GM23338 (cell line): ENCODE results near the gene NELFA. TPM values are rescaled to one million over a fixed set of nuclear protein-coding genes. Genes with fewer than 3 reads are reported as not detected.

Source experiments
- ATAC-seq: fragments of 200-7000 bp; cut with Tn5 transposase; 3 replicates; pipeline ENCODE4 v1.9.1; 2020
- DNase-seq: peaks from one replicate; pipeline ENCODE4 v3.0.0-alpha.2; 2015; ENCODE audit warnings: low spot score
- H2AFZ ChIP-seq: fragments of 200-600 bp; sonication (generic); 2 replicates; pipeline ENCODE4 v1.8.0; 2016; ENCODE audit warnings: antibody characterized with exemption, mild to moderate bottlenecking, moderate library complexity
- H3F3A ChIP-seq: fragments of 200-600 bp; sonication (generic); replicated peaks from 2 replicates; pipeline ENCODE4 v1.8.0; 2017; ENCODE audit warnings: antibody characterized with exemption, mixed run types, low read depth
- H3K27ac ChIP-seq: fragments of 200-600 bp; sonication (generic); 2 replicates; pipeline ENCODE4 v1.6.1; 2016; ENCODE audit warnings: low read depth
- H3K27me3 ChIP-seq: fragments of 200-600 bp; sonication (generic); 2 replicates; pipeline ENCODE4 v1.8.0; 2016; ENCODE audit warnings: mild to moderate bottlenecking, mixed run types, moderate library complexity; ENCODE audit not compliant: insufficient read depth
- H3K36me3 ChIP-seq: fragments of 200-600 bp; sonication (generic); 2 replicates; pipeline ENCODE4 v1.8.0; 2016; ENCODE audit warnings: mild to moderate bottlenecking; ENCODE audit not compliant: insufficient read depth
- H3K4me1 ChIP-seq: fragments of 200-600 bp; sonication (generic); 2 replicates; pipeline ENCODE4 v1.8.0; 2016; ENCODE audit warnings: mild to moderate bottlenecking, moderate library complexity; ENCODE audit not compliant: insufficient read depth
- H3K4me2 ChIP-seq: fragments of 200-600 bp; sonication (generic); 2 replicates; pipeline ENCODE4 v1.7.1; 2017; ENCODE audit warnings: mixed run types
- H3K4me3 ChIP-seq: fragments of 200-600 bp; sonication (generic); 2 replicates; pipeline ENCODE4 v1.6.1; 2016; ENCODE audit warnings: mixed run types
- H3K79me2 ChIP-seq: fragments of 200-600 bp; sonication (generic); replicated peaks from 2 replicates; pipeline ENCODE4 v1.8.0; 2017; ENCODE audit warnings: mild to moderate bottlenecking; ENCODE audit not compliant: insufficient read depth
- H3K9me2 ChIP-seq: fragments of 200-600 bp; sonication (generic); 2 replicates; pipeline ENCODE4 v1.8.0; 2017; ENCODE audit not compliant: insufficient read depth
- H4K20me1 ChIP-seq: fragments of 200-600 bp; sonication (generic); replicated peaks from 2 replicates; pipeline ENCODE4 v1.8.0; 2017; ENCODE audit warnings: mild to moderate bottlenecking; ENCODE audit not compliant: insufficient read depth
- H3K27ac Mint-ChIP-seq: 2 replicates; pipeline ENCODE4 v1.8.0; 2020; ENCODE audit warnings: inconsistent platforms, mild to moderate bottlenecking, moderate library complexity, mixed read lengths
- H3K27me3 Mint-ChIP-seq: 3 replicates; pipeline ENCODE4 v1.8.0; 2022; ENCODE audit warnings: low read depth, mild to moderate bottlenecking, moderate library complexity, mixed read lengths, inconsistent platforms; ENCODE audit not compliant: insufficient read depth, poor library complexity
- H3K36me3 Mint-ChIP-seq: 3 replicates; pipeline ENCODE4 v1.8.0; 2021; ENCODE audit warnings: low read depth, mild to moderate bottlenecking, inconsistent platforms, moderate library complexity, mixed read lengths
- H3K4me1 Mint-ChIP-seq: 3 replicates; pipeline ENCODE4 v1.8.0; 2020; ENCODE audit warnings: mild to moderate bottlenecking, inconsistent platforms, mixed read lengths
- H3K4me3 Mint-ChIP-seq: 3 replicates; pipeline ENCODE4 v1.8.0; 2021; ENCODE audit warnings: moderate library complexity, mild to moderate bottlenecking, inconsistent platforms, mixed read lengths
- H3K9me3 Mint-ChIP-seq: 3 replicates; pipeline ENCODE4 v1.8.0; 2020; ENCODE audit warnings: moderate library complexity, mild to moderate bottlenecking, inconsistent platforms, mixed read lengths
- ETS1 ChIP-seq: IDR thresholded peaks from 2 replicates; pipeline ENCODE4 v1.6.1; 2016; ENCODE audit warnings: antibody characterized with exemption
- EZH2phosphoT487 ChIP-seq: fragments of 200-600 bp; sonication (generic); IDR thresholded peaks from one replicate; pipeline ENCODE4 v1.8.1; 2018; ENCODE audit warnings: antibody characterized with exemption; ENCODE audit not compliant: unreplicated experiment
- JUNB ChIP-seq: IDR thresholded peaks from one replicate; pipeline ENCODE4 v1.6.1; 2016; ENCODE audit warnings: antibody characterized with exemption; ENCODE audit not compliant: unreplicated experiment
- ZNF114 ChIP-seq: fragments of 250-450 bp; sonication (Bioruptor Pico); IDR thresholded peaks from 2 replicates; pipeline ENCODE4 v1.5.0; 2020; ENCODE audit warnings: mild to moderate bottlenecking, moderate library complexity
- ZNF462 ChIP-seq: fragments of 250-450 bp; sonication (Bioruptor Pico); IDR thresholded peaks from 2 replicates; pipeline ENCODE4 v1.5.0; 2020; ENCODE audit warnings: mild to moderate bottlenecking, moderate library complexity
- polyA plus RNA-seq: library from polyadenylated mRNA; unstranded; fragments of >200 nt; fragmentation: Nextera tagmentation; extraction: Ambion mirVana; gene quantifications from 2 replicates; pipeline ENCODE4 v1.2.1, GENCODE V29; 2016
- total RNA-seq: library from RNA; depleted of rRNA; stranded (reverse); fragments of >200 nt; shearing (Covaris generic); gene quantifications from 2 replicates; pipeline ENCODE4 v1.2.3, GENCODE V29; 2014

The NELFA gene
- total and polyA plus RNA-seq, 2 experiments from 2014 or later: 62.8 to 63.3 TPM

GRCh38 chr4:2006956-2007653 is 1.7 kb downstream of the NELFA start:
- H3K4me3 ChIP-seq: peak overlapping the region; percentile 96
- Mint-ChIP-seq H3K4me1 (peaks cover 9% of the 10 kb centered on the region; the same call in 2 of the 3 replicates), H3K27me3 (peaks cover 10% of the 10 kb centered on the region), H3K9me3 (no peaks in the 10 kb centered on the region), H3K36me3 (peaks cover 38% of the 10 kb centered on the region), H3K4me3 (peak overlapping the region; percentile 92), H3K27ac (no peak overlapping the region)
- no peak overlapping the region for H2AFZ ChIP-seq
- ATAC-seq: no peak
- peaks cover 3% of the 10 kb centered on the region for H3F3A ChIP-seq
- peaks cover 5% of the 10 kb centered on the region; the same call in 1 of the 2 replicates for H3K4me1 ChIP-seq
- TF ChIP-seq JUNB (no peak), ZNF114 (CRISPR knock-in tag) (no peak)
- no peak overlapping the region for H3K27ac ChIP-seq
- H3K4me2 ChIP-seq: peak overlapping the region; percentile 98
- H3K27me3 ChIP-seq: peaks cover 7% of the 10 kb centered on the region; the same call in 1 of the 2 replicates
- H3K9me2 ChIP-seq: no peaks in the 10 kb centered on the region
- DNase-seq: no peak
- peaks cover 63% of the 10 kb centered on the region for H3K79me2 ChIP-seq
- peaks cover 57% of the 10 kb centered on the region for H4K20me1 ChIP-seq
- 0 out of 2 replicates have a peak, but pooled peaks cover 3% of the 10 kb centered on the region for H3K36me3 ChIP-seq

GRCh38 chr4:2006367-2006766 is 2.4 kb downstream of the NELFA start:
- H3K27ac Mint-ChIP-seq: no peak overlapping the region

More at GRCh38 chr4:2006367-2006766, 2.4 kb downstream of the NELFA start:
- TF ChIP-seq ETS1 (no peak), ZNF462 (CRISPR knock-in tag) (no peak), JUNB (no peak), EZH2phosphoT487 (no peak)
- Histone ChIP-seq H3F3A (peaks cover 3% of the 10 kb centered on the region), H3K4me2 (no peak overlapping the region), H3K27ac (no peak overlapping the region), H3K9me2 (no peaks in the 10 kb centered on the region), H3K4me3 (no peak overlapping the region), H4K20me1 (peaks cover 62% of the 10 kb centered on the region), H3K36me3 (0 out of 2 replicates have a peak, but pooled peaks cover 3% of the 10 kb centered on the region), H3K4me1 (peaks cover 5% of the 10 kb centered on the region; the same call in 1 of the 2 replicates), H3K79me2 (peaks cover 70% of the 10 kb centered on the region), H2AFZ (no peak overlapping the region), H3K27me3 (peaks cover 7% of the 10 kb centered on the region; the same call in 1 of the 2 replicates)
- H3K9me3 Mint-ChIP-seq: no peaks in the 10 kb centered on the region
- no peak for DNase-seq
- H3K27me3 Mint-ChIP-seq: peaks cover 10% of the 10 kb centered on the region
- no peak overlapping the region for H3K4me3 Mint-ChIP-seq
- peaks cover 9% of the 10 kb centered on the region; the same call in 2 of the 3 replicates for H3K4me1 Mint-ChIP-seq
- ATAC-seq: no peak
- H3K36me3 Mint-ChIP-seq: peaks cover 38% of the 10 kb centered on the region
